ENCODE results near the gene SEMA4F. TPM values are rescaled to one million over a fixed set of nuclear protein-coding genes. Genes with fewer than 3 reads are reported as not detected.

Gene SEMA4F
- polyA plus RNA-seq, 3 donors: 0.16 to 0.44 (median 0.43) TPM

DNA sequence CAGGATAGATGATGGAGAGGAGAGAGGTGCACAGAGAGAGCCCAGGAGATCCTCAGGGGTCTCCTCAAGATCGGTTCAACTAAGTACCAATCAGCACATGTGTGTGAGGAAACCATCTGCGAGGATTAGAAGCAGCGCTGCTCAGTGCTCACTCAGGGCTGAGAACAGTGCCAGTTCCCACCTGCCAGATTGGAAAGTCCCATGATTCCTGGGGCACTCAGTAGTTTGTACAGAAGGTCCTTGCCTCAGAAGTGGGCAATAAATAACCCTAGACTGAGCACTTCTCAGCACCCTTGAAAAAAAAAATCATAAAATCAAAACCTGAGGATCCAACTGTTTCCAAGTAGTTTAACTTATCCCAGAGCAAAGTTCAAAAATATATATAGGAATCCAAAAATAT, 53.8 kb downstream of the SEMA4F start:
- peaks cover 17% of the 10 kb centered on the region for H3K4me1 Mint-ChIP-seq
- WGBS (ENCODE audit: insufficient coverage): 100% methylated on average over 1 of the region's 3 CpGs
- H3K9me3 Mint-ChIP-seq: peaks cover 0 to 3% (median 0%) of the 10 kb centered on the region in 7 donors
- H3K27ac Mint-ChIP-seq: no peak overlapping the region
- Histone ChIP-seq H3K4me3 (replicated peaks in 1 of 3; ENCODE audit: low read depth in 2 of 3, low read length in 3 of 3) (no peak overlapping the region), H3K9ac (ENCODE audit: insufficient read depth, low read length, poor library complexity, severe bottlenecking) (no peak overlapping the region), H3K27ac (ENCODE audit: low read depth in 1 of 2, low read length in 2 of 2) (no peak overlapping the region), H4K20me1 (ENCODE audit: insufficient read depth, low read length) (no peaks in the 10 kb centered on the region), H3K27me3 (ENCODE audit: control insufficient read depth in 2 of 2, insufficient read depth in 2 of 2, low read length in 2 of 2) (no peaks in the 10 kb centered on the region), H3K36me3 (replicated peaks in 1 of 2; ENCODE audit: control insufficient read depth in 1 of 2, insufficient read depth in 2 of 2, low read length in 2 of 2) (no peaks in the 10 kb centered on the region), H3K4me1 (ENCODE audit: control insufficient read depth in 1 of 2, insufficient read depth in 2 of 2, low read length in 2 of 2) (peaks cover 8 to 14% of the 10 kb centered on the region in 2 donors), H2AFZ (ENCODE audit: insufficient read depth, low read depth, low read length, poor library complexity, severe bottlenecking) (no peak overlapping the region), H3K9me3 (replicated peaks in 1 of 2; ENCODE audit: control insufficient read depth in 1 of 2, insufficient read depth in 1 of 2, low read length in 2 of 2) (no peaks in the 10 kb centered on the region), H3K4me2 (replicated peaks; ENCODE audit: extremely low read depth, low read length, poor library complexity, severe bottlenecking) (no peak overlapping the region), H3K79me2 (ENCODE audit: insufficient read depth, low read length) (no peaks in the 10 kb centered on the region)
- H3K4me3 Mint-ChIP-seq: no peak overlapping the region
- peaks cover 3 to 4% (median 3%) of the 10 kb centered on the region in 3 donors for H3K27me3 Mint-ChIP-seq (ENCODE audit: low read depth in 3 of 3)
- H3K36me3 Mint-ChIP-seq: no peaks in the 10 kb centered on the region
- TF ChIP-seq CTCF (IDR thresholded peaks at IDR 0.05): no peak
- intact Hi-C loops (cut with micrococcal nuclease): no loop called here
- no peak for DNase-seq

GRCh38 chr2:74708296-74708695, 54.2 kb downstream of the SEMA4F start:
- Histone ChIP-seq H3K4me1 (ENCODE audit: control insufficient read depth in 1 of 2, insufficient read depth in 2 of 2, low read length in 2 of 2) (peaks cover 8 to 13% of the 10 kb centered on the region in 2 donors), H2AFZ (ENCODE audit: insufficient read depth, low read depth, low read length, poor library complexity, severe bottlenecking) (no peak overlapping the region), H3K4me2 (replicated peaks; ENCODE audit: extremely low read depth, low read length, poor library complexity, severe bottlenecking) (no peak overlapping the region), H3K9me3 (replicated peaks in 1 of 2; ENCODE audit: control insufficient read depth in 1 of 2, insufficient read depth in 1 of 2, low read length in 2 of 2) (no peaks in the 10 kb centered on the region), H3K79me2 (ENCODE audit: insufficient read depth, low read length) (no peaks in the 10 kb centered on the region), H3K27me3 (ENCODE audit: control insufficient read depth in 2 of 2, insufficient read depth in 2 of 2, low read length in 2 of 2) (no peaks in the 10 kb centered on the region), H3K36me3 (replicated peaks in 1 of 2; ENCODE audit: control insufficient read depth in 1 of 2, insufficient read depth in 2 of 2, low read length in 2 of 2) (no peaks in the 10 kb centered on the region), H3K27ac (ENCODE audit: low read depth in 1 of 2, low read length in 2 of 2) (no peak overlapping the region), H3K4me3 (replicated peaks in 1 of 3; ENCODE audit: low read depth in 2 of 3, low read length in 3 of 3) (no peak overlapping the region), H4K20me1 (ENCODE audit: insufficient read depth, low read length) (no peaks in the 10 kb centered on the region), H3K9ac (ENCODE audit: insufficient read depth, low read length, poor library complexity, severe bottlenecking) (no peak overlapping the region)
- H3K9me3 Mint-ChIP-seq: peaks cover 0 to 3% (median 0%) of the 10 kb centered on the region in 7 donors
- H3K36me3 Mint-ChIP-seq: no peaks in the 10 kb centered on the region
- DNase-seq: peak in 1 of 3 donors; percentile 26
- H3K4me1 Mint-ChIP-seq: peaks cover 16% of the 10 kb centered on the region
- peaks cover 2 to 4% (median 3%) of the 10 kb centered on the region in 3 donors for H3K27me3 Mint-ChIP-seq (ENCODE audit: low read depth in 3 of 3)
- intact Hi-C loops (cut with micrococcal nuclease): no loop called here
- H3K27ac Mint-ChIP-seq: no peak overlapping the region
- TF ChIP-seq CTCF (IDR thresholded peaks at IDR 0.05): no peak
- H3K4me3 Mint-ChIP-seq: no peak overlapping the region

All from CD14-positive monocyte (primary cell).